Stimulated activated CD8-positive, alpha-beta memory T cell treated with anti-CD3 and anti-CD28 coated beads, Interleukin-7, amount 100 ng/mL, for 4 hours (primary cell): ENCODE data around the gene PPP2R3B.
"Not testable (repeated sequence)": the region's sequence is repeated elsewhere in the genome, so short reads cannot be mapped to it uniquely, and the experiment has no call there.

Experiments used
- DNase-seq, 2 donors: peaks; one replicate each; pipeline ENCODE4 v3.0.0-alpha.2; 2020; ENCODE audit warnings: low read depth in 2 of 2

The PPP2R3B gene

GRCh38 chrX:405149-405548 is 18.4 kb upstream of the PPP2R3B start:
- no peak for DNase-seq

GRCh38 chrX:404656-405055 is 17.9 kb upstream of the PPP2R3B start:
- no peak for DNase-seq

GRCh38 chrX:402857-403256 is 16.1 kb upstream of the PPP2R3B start:
- DNase-seq: no peak

GRCh38 chrX:400258-400657 is 13.6 kb upstream of the PPP2R3B start:
- no peak for DNase-seq

- no peak for DNase-seq
Observed at GRCh38 chrX:397575-397974, 10.9 kb upstream of the PPP2R3B start.

GRCh38 chrX:394830-395229 is 8.1 kb upstream of the PPP2R3B start:
- DNase-seq: no peak

GRCh38 chrX:392575-392846 is 5.8 kb upstream of the PPP2R3B start:
- DNase-seq: no peak

- no peak for DNase-seq
Observed at GRCh38 chrX:391717-392574, 5.2 kb upstream of the PPP2R3B start.

- no peak for DNase-seq
Observed at GRCh38 chrX:390459-390858, 3.8 kb upstream of the PPP2R3B start.

- no peak for DNase-seq
Observed at GRCh38 chrX:389021-389441, 2.3 kb upstream of the PPP2R3B start.

- no peak for DNase-seq
Observed at GRCh38 chrX:387729-388128, 1.0 kb upstream of the PPP2R3B start.

GRCh38 chrX:386239-386767 is 404 bp downstream of the PPP2R3B start:
- DNase-seq: peak; percentile 41 to 56

- not testable (repeated sequence) for DNase-seq
Observed at GRCh38 chrX:385736-386135, 971 bp downstream of the PPP2R3B start.

- no peak for DNase-seq
Observed at GRCh38 chrX:384861-385260, 1.8 kb downstream of the PPP2R3B start.

- DNase-seq: no peak
Observed at GRCh38 chrX:378443-378842, 8.3 kb downstream of the PPP2R3B start.

- DNase-seq: not testable (repeated sequence)
Observed at GRCh38 chrX:376206-376605, 10.5 kb downstream of the PPP2R3B start.

GRCh38 chrX:375181-376036 is 11.3 kb downstream of the PPP2R3B start:
- no peak for DNase-seq

- no peak for DNase-seq
Observed at GRCh38 chrX:374596-374995, 12.1 kb downstream of the PPP2R3B start.

- DNase-seq: no peak
Observed at GRCh38 chrX:373641-374471, 12.9 kb downstream of the PPP2R3B start.

GRCh38 chrX:372856-373640 is 13.7 kb downstream of the PPP2R3B start:
- no peak for DNase-seq

GRCh38 chrX:371907-372306 is 14.8 kb downstream of the PPP2R3B start:
- no peak for DNase-seq
